ENCODE measurements around the gene GFRA1. TPM values are rescaled to one million over a fixed set of nuclear protein-coding genes. Genes with fewer than 3 reads are reported as not detected.

GFRA1 gene
- polyA plus RNA-seq, 1 experiment: 6.8 TPM

DNA sequence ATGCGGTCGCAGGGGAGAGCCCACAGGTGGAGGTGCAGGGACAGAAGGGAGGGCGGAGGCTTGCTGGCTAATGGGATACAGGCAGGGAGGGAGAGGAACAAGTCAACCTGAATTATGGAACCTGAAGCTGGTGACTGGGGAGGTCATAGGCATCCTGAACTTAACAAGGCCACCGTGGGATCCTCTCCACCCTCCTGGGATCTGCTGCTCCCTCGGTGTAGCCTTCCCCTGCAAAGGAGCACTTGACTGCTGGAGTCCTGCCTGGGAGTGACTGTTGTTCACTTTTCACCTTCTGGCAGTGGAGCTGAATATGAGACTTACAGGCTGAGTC is 223.1 kb downstream of the GFRA1 start:
- POLR2A ChIA-PET: no interaction called here
- H3K27me3 ChIP-seq (ENCODE audit: control insufficient read depth, insufficient read depth, low read length): peaks cover 3% of the 10 kb centered on the region
- DNase-seq (ENCODE audit: low read depth, low spot score): no peak
- no peak overlapping the region for H3K27ac ChIP-seq (ENCODE audit: low read depth, low read length)
- H3K4me3 ChIP-seq (ENCODE audit: low read depth, low read length): no peak overlapping the region
- CTCF ChIA-PET: no interaction called here
- TF ChIP-seq, protein P1, sequence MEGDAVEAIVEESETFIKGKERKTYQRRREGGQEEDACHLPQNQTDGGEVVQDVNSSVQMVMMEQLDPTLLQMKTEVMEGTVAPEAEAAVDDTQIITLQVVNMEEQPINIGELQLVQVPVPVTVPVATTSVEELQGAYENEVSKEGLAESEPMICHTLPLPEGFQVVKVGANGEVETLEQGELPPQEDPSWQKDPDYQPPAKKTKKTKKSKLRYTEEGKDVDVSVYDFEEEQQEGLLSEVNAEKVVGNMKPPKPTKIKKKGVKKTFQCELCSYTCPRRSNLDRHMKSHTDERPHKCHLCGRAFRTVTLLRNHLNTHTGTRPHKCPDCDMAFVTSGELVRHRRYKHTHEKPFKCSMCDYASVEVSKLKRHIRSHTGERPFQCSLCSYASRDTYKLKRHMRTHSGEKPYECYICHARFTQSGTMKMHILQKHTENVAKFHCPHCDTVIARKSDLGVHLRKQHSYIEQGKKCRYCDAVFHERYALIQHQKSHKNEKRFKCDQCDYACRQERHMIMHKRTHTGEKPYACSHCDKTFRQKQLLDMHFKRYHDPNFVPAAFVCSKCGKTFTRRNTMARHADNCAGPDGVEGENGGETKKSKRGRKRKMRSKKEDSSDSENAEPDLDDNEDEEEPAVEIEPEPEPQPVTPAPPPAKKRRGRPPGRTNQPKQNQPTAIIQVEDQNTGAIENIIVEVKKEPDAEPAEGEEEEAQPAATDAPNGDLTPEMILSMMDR (IDR thresholded peaks at IDR 0.05; ENCODE audit: low read depth, low read length): no peak
- H3K9me3 ChIP-seq (ENCODE audit: control insufficient read depth, insufficient read depth, low read length): no peaks in the 10 kb centered on the region

DNA sequence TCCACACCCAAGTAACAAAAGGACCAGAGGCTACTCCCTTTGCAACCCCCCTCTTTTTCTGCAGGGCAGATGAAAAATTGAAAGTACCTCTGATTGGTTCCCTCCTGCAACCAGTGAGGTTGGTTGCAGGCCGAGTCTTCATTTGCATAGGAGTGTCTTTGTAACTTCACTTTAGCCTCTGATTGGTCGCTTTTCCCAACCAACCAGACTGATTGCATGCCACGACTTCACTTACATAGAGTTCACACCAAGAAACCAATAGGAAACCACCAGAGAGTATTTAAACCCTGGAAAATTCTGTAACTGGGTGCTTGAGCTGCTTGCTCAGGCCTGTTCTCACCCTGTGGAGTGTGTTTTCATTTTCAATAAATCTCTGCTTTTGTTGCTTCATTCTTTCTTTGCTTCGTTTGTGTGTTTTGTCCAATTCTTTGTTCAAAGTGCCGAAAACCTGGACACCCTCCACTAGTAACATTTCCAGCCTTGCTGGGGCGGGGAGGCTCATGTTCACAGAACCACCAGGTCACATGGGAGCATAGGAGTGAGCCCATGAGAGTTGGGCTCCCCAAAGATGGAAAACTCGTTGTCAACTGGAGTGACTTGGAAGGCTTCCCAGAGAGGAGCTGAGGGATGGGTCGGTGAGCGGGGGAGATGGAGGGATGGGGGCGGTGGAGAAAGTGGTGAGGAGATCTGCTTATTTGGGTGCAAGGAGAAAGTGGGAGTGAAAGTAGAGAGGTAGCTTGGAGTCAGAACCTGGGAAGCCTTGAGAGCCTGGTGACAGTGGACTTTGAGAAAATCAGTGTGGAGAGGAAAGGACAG is 223.6 kb downstream of the GFRA1 start:
- H3K4me3 ChIP-seq (ENCODE audit: low read depth, low read length): no peak overlapping the region
- no peak for DNase-seq (ENCODE audit: low read depth, low spot score)
- H3K27me3 ChIP-seq (ENCODE audit: control insufficient read depth, insufficient read depth, low read length): peaks cover 3% of the 10 kb centered on the region
- TF ChIP-seq, protein P1 (IDR thresholded peaks at IDR 0.05; ENCODE audit: low read depth, low read length): no peak
- POLR2A ChIA-PET: no interaction called here
- CTCF ChIA-PET: no interaction called here
- no peaks in the 10 kb centered on the region for H3K9me3 ChIP-seq (ENCODE audit: control insufficient read depth, insufficient read depth, low read length)
- no peak overlapping the region for H3K27ac ChIP-seq (ENCODE audit: low read depth, low read length)

DNA sequence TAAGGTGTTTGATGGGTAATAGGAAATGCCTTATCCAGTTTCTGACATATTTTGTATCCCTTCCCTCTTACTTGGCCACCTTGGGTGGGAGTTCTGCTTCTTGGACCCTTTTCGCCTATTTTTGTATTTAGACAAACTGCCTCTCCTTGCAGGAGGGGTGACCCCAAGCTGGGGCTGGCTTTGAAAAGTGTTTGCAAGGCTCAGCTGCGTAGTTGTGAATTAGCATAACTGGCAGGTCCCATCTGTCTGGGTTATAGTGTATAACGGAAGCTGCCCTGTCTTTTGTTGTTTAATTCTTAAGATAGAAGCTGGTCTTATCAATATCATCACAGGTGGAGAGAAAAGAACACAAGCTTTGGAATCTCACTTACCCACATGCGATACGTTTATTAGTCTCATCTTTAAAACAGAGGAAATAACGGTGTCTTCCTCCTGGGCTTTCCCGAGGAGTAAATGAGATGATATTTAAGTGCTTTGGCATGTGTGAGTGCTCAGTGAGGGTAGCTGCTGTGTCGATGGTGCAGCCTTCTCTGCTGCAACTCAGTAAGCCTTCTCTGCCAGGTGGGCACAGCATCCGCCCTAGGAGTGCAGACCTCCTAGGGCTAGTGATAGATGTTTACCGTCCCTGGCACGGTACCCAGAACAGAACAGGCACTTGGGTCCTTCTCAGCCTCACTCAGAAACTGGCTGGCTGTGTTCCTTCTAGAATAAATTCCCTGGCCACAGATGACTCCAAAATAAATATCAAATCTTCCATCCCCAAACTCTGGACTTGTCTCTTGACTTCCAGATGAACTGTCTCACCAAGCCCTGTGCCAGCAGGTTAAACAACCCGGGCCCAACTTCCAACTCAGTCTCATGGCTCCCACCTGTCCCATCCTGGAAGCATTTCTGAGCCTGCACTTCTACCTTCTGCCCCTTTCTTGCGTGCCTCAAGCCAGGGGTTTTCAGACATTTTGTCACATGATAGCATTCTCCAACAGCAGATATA is 227.3 kb downstream of the GFRA1 start:
- H3K27ac ChIP-seq (ENCODE audit: low read depth, low read length): no peak overlapping the region

DNA sequence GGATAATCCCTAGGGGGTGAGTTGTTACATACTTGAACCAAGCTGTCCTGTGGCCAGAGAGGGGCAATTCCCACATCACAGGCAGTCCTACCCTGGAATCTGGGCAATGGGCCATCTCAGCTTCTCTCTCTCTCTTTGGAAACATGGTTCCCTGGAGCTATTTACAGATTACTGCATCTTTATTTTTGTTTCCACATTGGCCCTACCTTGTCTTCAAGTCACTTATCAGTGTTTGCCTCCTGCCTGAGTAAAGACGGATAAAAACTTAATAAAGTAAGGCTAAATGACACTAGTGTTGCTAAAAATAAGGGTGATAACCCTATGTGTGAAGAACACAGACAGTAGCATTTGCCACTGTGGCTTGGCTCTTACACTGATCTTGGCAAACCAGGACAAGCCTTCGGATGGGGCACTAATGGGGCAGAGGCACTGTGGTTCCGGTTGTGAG is 228.2 kb downstream of the GFRA1 start:
- POLR2A ChIA-PET: no interaction called here
- no peaks in the 10 kb centered on the region for H3K9me3 ChIP-seq (ENCODE audit: control insufficient read depth, insufficient read depth, low read length)
- TF ChIP-seq, protein P1 (IDR thresholded peaks at IDR 0.05; ENCODE audit: low read depth, low read length): no peak
- no peak overlapping the region for H3K27ac ChIP-seq (ENCODE audit: low read depth, low read length)
- peaks cover 3% of the 10 kb centered on the region for H3K27me3 ChIP-seq (ENCODE audit: control insufficient read depth, insufficient read depth, low read length)
- CTCF ChIA-PET: no interaction called here
- H3K4me3 ChIP-seq (ENCODE audit: low read depth, low read length): no peak overlapping the region
- DNase-seq (ENCODE audit: low read depth, low spot score): no peak

More for the DNA sequence above, 227.3 kb downstream of the GFRA1 start:
- no peak for DNase-seq (ENCODE audit: low read depth, low spot score)
- TF ChIP-seq, protein P1 (IDR thresholded peaks at IDR 0.05; ENCODE audit: low read depth, low read length): no peak
- Histone ChIP-seq H3K4me3 (ENCODE audit: low read depth, low read length) (no peak overlapping the region), H3K9me3 (ENCODE audit: control insufficient read depth, insufficient read depth, low read length) (no peaks in the 10 kb centered on the region), H3K27me3 (ENCODE audit: control insufficient read depth, insufficient read depth, low read length) (peaks cover 3% of the 10 kb centered on the region)
- CTCF ChIA-PET: no interaction called here
- POLR2A ChIA-PET: no interaction called here

DNA sequence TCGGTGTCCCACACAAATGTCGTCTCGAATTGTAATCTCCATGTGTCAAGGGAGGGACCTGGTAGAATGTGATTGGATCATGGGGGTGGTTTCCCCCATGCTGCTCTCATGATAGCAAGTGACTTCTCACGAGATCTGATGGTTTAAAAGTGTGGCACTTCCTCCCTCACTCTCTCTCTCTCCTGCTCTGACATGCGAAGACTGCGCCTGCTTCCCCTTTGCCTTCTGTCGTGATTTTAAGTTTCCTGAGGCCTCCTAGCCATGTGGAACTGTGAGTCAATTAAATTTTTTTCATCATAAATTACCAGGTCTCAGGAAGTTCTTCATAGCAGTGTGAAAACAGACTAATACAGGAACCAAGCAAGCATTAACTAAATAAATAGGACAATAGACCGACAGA is 229.1 kb downstream of the GFRA1 start:
- DNase-seq (ENCODE audit: low read depth, low spot score): no peak
- ChIA-PET CTCF (no interaction called here), POLR2A (no interaction called here)
- Histone ChIP-seq H3K27ac (ENCODE audit: low read depth, low read length) (no peak overlapping the region), H3K9me3 (ENCODE audit: control insufficient read depth, insufficient read depth, low read length) (no peaks in the 10 kb centered on the region), H3K4me3 (ENCODE audit: low read depth, low read length) (no peak overlapping the region), H3K27me3 (ENCODE audit: control insufficient read depth, insufficient read depth, low read length) (peaks cover 3% of the 10 kb centered on the region)
- TF ChIP-seq, protein P1 (IDR thresholded peaks at IDR 0.05; ENCODE audit: low read depth, low read length): no peak
